Measurements from ENCODE around the gene GAPDHS.

Gene GAPDHS

GRCh38 chr19:35585848-35586247 lies 52.6 kb downstream of the GAPDHS start, which contains the start of gene PMIS2:
Gene PMIS2 (plus strand): TSS chr19:35586173. CDS start chr19:35586260, 87 bp downstream.
- DNase-seq (ENCODE audit: low read depth in 2 of 2, low spot score in 1 of 2), result no peak

DNA sequence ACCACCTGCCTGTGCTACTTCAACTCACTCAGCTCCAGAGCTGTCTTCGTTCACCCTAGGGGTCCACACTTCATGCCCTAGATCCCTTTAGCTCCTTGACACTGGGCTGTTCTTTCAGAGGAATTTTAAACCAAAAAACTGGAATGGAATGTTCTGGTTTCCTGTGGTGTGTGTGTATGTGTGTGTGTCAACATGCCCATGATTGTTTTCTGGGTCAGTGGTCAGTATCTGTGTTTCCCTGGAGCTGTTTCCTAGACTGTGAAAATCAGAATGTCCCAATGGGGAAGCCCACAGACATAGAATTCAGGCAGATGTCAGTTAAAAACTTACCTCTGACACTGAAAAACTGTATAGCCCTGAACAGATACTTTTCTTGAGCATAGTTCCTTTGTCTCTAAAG lies 54.1 kb downstream of the GAPDHS start:
- DNase-seq (ENCODE audit: low read depth in 2 of 2, low spot score in 1 of 2), result no peak

DNA sequence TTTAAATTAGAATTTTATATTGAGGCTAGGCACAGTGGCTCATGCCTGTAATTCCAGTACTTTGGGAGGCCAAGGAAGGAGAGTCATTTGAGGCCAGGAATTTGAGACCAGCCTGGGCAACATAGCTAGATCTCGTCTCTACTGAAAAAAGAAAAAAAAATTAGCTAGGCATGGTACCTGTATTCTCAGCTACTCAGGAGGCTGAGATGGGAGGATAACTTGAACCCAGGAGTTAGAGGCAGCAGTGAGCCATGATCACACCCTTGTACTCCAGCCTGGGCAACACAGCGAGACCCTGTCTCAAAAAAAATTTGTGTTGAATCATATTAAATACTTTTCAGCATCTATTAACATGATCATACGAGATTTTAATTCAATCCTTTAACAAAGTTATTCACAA lies 57.6 kb downstream of the GAPDHS start:
- no peak for DNase-seq (ENCODE audit: low read depth in 2 of 2, low spot score in 1 of 2)

DNA sequence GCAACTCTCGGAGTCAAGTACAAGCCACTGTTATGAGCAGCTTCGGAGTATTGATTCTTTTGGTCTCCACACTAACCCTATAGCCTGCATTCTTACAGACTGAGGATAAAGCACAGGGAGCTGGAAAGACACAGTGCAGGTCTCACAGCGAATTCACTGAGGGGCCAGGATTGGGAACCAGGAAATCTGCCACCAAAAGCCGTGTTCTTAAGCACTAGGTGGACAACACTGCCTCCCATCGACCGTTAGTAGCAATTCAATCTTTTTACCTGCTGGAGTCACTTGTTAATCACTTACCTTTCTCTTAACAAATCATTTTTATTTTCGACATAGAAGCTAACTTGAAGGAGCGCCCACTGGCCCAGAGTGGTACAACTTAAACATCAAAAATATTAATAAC lies 59.0 kb downstream of the GAPDHS start:
- no peak for DNase-seq (ENCODE audit: low read depth in 2 of 2, low spot score in 1 of 2)
